OCI-LY3 (cell line): ENCODE data around the gene ZNF785.

ENCODE experiments used
- H2AFZ ChIP-seq: fragments of 200-600, 300-600 bp; shearing (Covaris generic); 2 replicates; pipeline ENCODE4 v1.6.0; 2014; ENCODE audit warnings: antibody characterized with exemption, low read depth, low read length
- H3K27ac ChIP-seq: fragments of 200-600, 300-600 bp; sonication (generic); 2 replicates; pipeline ENCODE4 v1.5.1; 2014; ENCODE audit warnings: mild to moderate bottlenecking, low read length, moderate library complexity, mixed read lengths
- H3K27me3 ChIP-seq: fragments of 200-600, 300-600 bp; sonication (generic); 2 replicates; pipeline ENCODE4 v1.6.1; 2014; ENCODE audit warnings: low read depth, low read length, mixed read lengths
- H3K36me3 ChIP-seq: fragments of 200-600, 300-600 bp; sonication (generic); replicated peaks from 2 replicates; pipeline ENCODE3; 2014; ENCODE audit warnings: low read depth, low read length, mixed read lengths
- H3K4me1 ChIP-seq: fragments of 300-600, 200-600 bp; sonication (generic); 2 replicates; pipeline ENCODE4 v1.6.1; 2014; ENCODE audit warnings: low read length, mixed read lengths
- H3K4me2 ChIP-seq: fragments of 200-600, 300-600 bp; sonication (generic); 2 replicates; pipeline ENCODE4 v1.6.1; 2014; ENCODE audit warnings: low read length, mixed read lengths
- H3K4me3 ChIP-seq: fragments of 300-600, 200-600 bp; sonication (generic); 2 replicates; pipeline ENCODE4 v1.5.1; 2014; ENCODE audit warnings: antibody characterized with exemption, mild to moderate bottlenecking, low read length, moderate library complexity
- H3K79me2 ChIP-seq: fragments of 300-600, 200-600 bp; shearing (Covaris generic); 2 replicates; pipeline ENCODE4 v1.6.1; 2014; ENCODE audit warnings: mild to moderate bottlenecking, low read length, mixed read lengths
- H3K9ac ChIP-seq: fragments of 300-600, 200-600 bp; shearing (Covaris generic); 2 replicates; pipeline ENCODE4 v1.6.0; 2014; ENCODE audit warnings: mild to moderate bottlenecking, low read length, moderate library complexity
- H3K9me3 ChIP-seq: fragments of 200-600, 300-600 bp; shearing (Covaris generic); 2 replicates; pipeline ENCODE4 v1.6.1; 2014; ENCODE audit warnings: low read length, mixed read lengths; ENCODE audit not compliant: insufficient read depth
- H4K20me1 ChIP-seq: fragments of 200-600, 300-600 bp; sonication (generic); 2 replicates; pipeline ENCODE4 v1.6.1; 2016; ENCODE audit warnings: low read length, mixed read lengths; ENCODE audit not compliant: insufficient read depth
- EZH2phosphoT487 ChIP-seq: fragments of 200-600 bp; shearing (Covaris generic); IDR thresholded peaks from 2 replicates; pipeline ENCODE4 v1.6.1; 2018; ENCODE audit warnings: antibody characterized with exemption, mixed run types, low read depth
- TF ChIP-seq, protein P1 (sequence below): fragments of 200-600, 300-600 bp; sonication (generic); IDR thresholded peaks from 2 replicates; pipeline ENCODE4 v1.5.1; 2014; ENCODE audit warnings: antibody characterized with exemption, low read length, low read depth

The ZNF785 gene

DNA sequence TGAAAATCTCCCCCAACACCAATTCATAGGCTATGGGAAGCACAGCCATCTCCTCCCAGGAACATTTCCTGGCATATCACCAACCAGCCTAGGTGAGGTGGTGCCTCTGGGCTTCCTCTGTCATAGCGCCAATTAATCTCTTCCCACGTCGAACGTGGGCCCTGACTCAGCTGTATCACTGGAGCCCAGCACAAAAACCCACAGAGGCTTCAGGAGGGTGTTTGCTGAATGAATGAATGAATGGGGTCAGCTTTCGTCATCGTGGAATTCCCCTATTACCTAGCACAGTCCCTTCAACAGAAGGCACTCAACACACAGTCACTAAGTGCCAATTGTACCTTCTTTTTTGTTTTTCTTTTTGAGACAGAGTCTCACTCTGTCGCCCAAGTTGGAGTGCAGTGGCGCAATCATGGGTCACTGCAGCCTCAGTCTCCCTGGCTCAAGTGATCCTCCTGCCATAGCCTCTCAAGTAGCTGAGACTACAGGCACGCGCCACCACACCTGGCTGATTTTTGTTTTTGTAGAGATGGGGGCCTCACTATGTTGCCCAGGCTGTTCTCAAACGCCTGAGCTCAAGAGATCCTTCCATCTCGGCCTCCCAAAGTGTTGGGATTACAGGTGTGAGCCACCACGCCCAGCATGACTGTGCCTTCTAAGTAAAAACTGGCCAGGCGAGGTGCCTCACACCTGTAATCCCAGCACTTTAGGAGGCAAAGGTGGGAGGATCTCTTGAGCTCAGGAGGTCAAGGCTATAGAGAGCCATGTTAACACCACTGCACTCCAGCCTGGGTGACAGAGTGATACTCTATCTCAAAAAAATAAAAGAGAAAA is 18.1 kb downstream of the ZNF785 start:
- no peak overlapping the region for H2AFZ ChIP-seq
- no peak overlapping the region for H3K4me3 ChIP-seq
- no peak overlapping the region for H3K9ac ChIP-seq

DNA sequence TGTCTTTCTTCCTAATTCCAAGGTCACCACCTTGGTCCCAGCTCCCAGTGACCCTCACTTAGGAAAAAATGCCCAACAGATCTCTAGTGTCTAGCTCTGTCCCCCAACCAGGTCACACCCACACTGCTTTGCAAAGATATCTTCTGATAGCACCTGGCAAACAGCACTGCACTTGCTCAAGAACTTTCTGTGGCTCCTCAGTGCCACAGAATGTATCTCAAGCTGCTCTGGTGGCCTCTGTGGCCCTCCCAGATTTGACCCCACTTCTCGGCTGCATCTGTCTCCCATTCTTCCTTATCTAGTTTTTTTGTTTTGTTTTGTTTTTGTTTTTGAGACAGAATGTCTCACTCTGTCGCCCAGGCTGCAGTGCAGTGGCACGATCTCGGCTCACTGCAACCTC is 19.0 kb downstream of the ZNF785 start:
- H3K4me2 ChIP-seq, result no peak overlapping the region

More for the DNA sequence above, 18.1 kb downstream of the ZNF785 start:
- Histone ChIP-seq H3K4me1 (peaks cover 17% of the 10 kb centered on the region; the same call in 1 of the 2 replicates), H3K36me3 (no peaks in the 10 kb centered on the region), H3K79me2 (0 out of 2 replicates have a peak, but pooled peaks cover 5% of the 10 kb centered on the region), H3K27me3 (no peaks in the 10 kb centered on the region), H4K20me1 (no peaks in the 10 kb centered on the region), H3K27ac (no peak overlapping the region), H3K4me2 (no peak overlapping the region), H3K9me3 (no peaks in the 10 kb centered on the region)
- TF ChIP-seq, protein P1, sequence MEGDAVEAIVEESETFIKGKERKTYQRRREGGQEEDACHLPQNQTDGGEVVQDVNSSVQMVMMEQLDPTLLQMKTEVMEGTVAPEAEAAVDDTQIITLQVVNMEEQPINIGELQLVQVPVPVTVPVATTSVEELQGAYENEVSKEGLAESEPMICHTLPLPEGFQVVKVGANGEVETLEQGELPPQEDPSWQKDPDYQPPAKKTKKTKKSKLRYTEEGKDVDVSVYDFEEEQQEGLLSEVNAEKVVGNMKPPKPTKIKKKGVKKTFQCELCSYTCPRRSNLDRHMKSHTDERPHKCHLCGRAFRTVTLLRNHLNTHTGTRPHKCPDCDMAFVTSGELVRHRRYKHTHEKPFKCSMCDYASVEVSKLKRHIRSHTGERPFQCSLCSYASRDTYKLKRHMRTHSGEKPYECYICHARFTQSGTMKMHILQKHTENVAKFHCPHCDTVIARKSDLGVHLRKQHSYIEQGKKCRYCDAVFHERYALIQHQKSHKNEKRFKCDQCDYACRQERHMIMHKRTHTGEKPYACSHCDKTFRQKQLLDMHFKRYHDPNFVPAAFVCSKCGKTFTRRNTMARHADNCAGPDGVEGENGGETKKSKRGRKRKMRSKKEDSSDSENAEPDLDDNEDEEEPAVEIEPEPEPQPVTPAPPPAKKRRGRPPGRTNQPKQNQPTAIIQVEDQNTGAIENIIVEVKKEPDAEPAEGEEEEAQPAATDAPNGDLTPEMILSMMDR, result no peak
- no peak for TF ChIP-seq EZH2phosphoT487

DNA sequence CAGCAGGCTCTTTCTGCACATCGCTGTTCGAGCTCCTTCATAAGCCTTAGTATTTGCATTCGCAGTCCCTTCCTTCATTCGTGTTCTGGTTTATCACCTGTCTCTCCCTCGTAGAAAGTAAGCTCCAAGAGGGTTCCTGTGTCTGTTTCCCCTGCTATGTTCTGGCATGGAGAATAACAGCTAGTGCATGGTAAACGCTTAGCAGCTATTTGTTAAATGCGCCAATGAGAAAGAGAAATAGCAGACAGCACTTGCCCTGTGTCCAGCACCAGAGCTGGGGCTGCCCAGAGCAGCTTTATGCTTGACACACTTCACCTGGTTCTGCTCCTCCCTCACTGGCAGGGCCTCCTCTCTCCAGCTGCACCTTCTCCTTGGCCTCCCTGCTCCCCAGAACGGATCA is 19.5 kb downstream of the ZNF785 start:
- no peak overlapping the region for H3K9ac ChIP-seq
- no peaks in the 10 kb centered on the region for H3K9me3 ChIP-seq
- H3K79me2 ChIP-seq, result 0 out of 2 replicates have a peak, but pooled peaks cover 2% of the 10 kb centered on the region
- no peaks in the 10 kb centered on the region for H3K27me3 ChIP-seq
- no peak overlapping the region for H3K4me2 ChIP-seq
- no peak overlapping the region for H3K4me3 ChIP-seq
- no peaks in the 10 kb centered on the region for H3K36me3 ChIP-seq
- H4K20me1 ChIP-seq, result no peaks in the 10 kb centered on the region
- H2AFZ ChIP-seq, result no peak overlapping the region; the same call in 1 of the 2 replicates
- H3K4me1 ChIP-seq, result peaks cover 18% of the 10 kb centered on the region; the same call in 1 of the 2 replicates
- no peak overlapping the region for H3K27ac ChIP-seq
- TF ChIP-seq EZH2phosphoT487, result no peak
- TF ChIP-seq, protein P1, result no peak

More for the DNA sequence above, 19.0 kb downstream of the ZNF785 start:
- H4K20me1 ChIP-seq, result no peaks in the 10 kb centered on the region
- no peak overlapping the region for H3K9ac ChIP-seq
- TF ChIP-seq, protein P1, result no peak
- TF ChIP-seq EZH2phosphoT487, result no peak
- H2AFZ ChIP-seq, result no peak overlapping the region
- 0 out of 2 replicates have a peak, but pooled peaks cover 5% of the 10 kb centered on the region for H3K79me2 ChIP-seq
- no peaks in the 10 kb centered on the region for H3K36me3 ChIP-seq
- peaks cover 17% of the 10 kb centered on the region; the same call in 1 of the 2 replicates for H3K4me1 ChIP-seq
- no peaks in the 10 kb centered on the region for H3K27me3 ChIP-seq
- H3K4me3 ChIP-seq, result no peak overlapping the region
- H3K9me3 ChIP-seq, result no peaks in the 10 kb centered on the region
- no peak overlapping the region for H3K27ac ChIP-seq

- H2AFZ ChIP-seq, result no peak overlapping the region; the same call in 1 of the 2 replicates
- H3K27ac ChIP-seq, result no peak overlapping the region
- H3K36me3 ChIP-seq, result no peaks in the 10 kb centered on the region
- H3K79me2 ChIP-seq, result no peaks in the 10 kb centered on the region
- no peak for TF ChIP-seq EZH2phosphoT487
- TF ChIP-seq, protein P1, result no peak
- peaks cover 16% of the 10 kb centered on the region; the same call in 1 of the 2 replicates for H3K4me1 ChIP-seq
- H3K9ac ChIP-seq, result no peak overlapping the region
- no peak overlapping the region for H3K4me2 ChIP-seq
- no peaks in the 10 kb centered on the region for H4K20me1 ChIP-seq
- no peaks in the 10 kb centered on the region for H3K27me3 ChIP-seq
- no peak overlapping the region for H3K4me3 ChIP-seq
- no peaks in the 10 kb centered on the region for H3K9me3 ChIP-seq
Measured at GRCh38 chr16:30565526-30565925, 20.0 kb downstream of the ZNF785 start.
